Measurements from ENCODE around the gene TOPBP1.

GRCh38 chr3:133620066-133620784, 41.5 kb downstream of the TOPBP1 start:
- TF ChIP-seq CTCF (conservative IDR thresholded peaks at IDR 0.05; ENCODE audit: low read depth in 2 of 2): no peak
- no peak for TF ChIP-seq EZH2 (IDR thresholded peaks at IDR 0.05; ENCODE audit: low read depth, unreplicated experiment)
- TF ChIP-seq JUNB (IDR thresholded peaks at IDR 0.05; ENCODE audit: unreplicated experiment): no peak
- no peak for TF ChIP-seq CREB1 (CRISPR knock-in tag; IDR thresholded peaks at IDR 0.05; ENCODE audit: low read depth)
- TF ChIP-seq NANOG (IDR thresholded peaks at IDR 0.05; ENCODE audit: borderline replicate concordance): no peak
- TF ChIP-seq EZH2phosphoT487 (IDR thresholded peaks at IDR 0.05; ENCODE audit: unreplicated experiment): no peak
- no peak for TF ChIP-seq POLR2AphosphoS5 (IDR thresholded peaks at IDR 0.05; ENCODE audit: low read depth)
- TF ChIP-seq ZNF114 (CRISPR knock-in tag; IDR thresholded peaks at IDR 0.05): no peak
- no peak for TF ChIP-seq REST (IDR thresholded peaks at IDR 0.05; ENCODE audit: unreplicated experiment)
